HEK293 (cell line): ENCODE measurements around the gene IDE.

Source experiments
- CTCF ChIA-PET: fragments of 350-600 bp; formaldehyde crosslinking; extraction: SDS; loops from one replicate; lab custom pipeline; 2021; ENCODE audit warnings: antibody characterized with exemption; lab: Yijun Ruan, JAX
- POLR2A ChIA-PET: fragments of 300-600 bp; formaldehyde crosslinking; extraction: SDS; loops from one replicate; lab custom pipeline; 2020; ENCODE audit warnings: antibody characterized with exemption, inconsistent platforms; lab: Yijun Ruan, JAX
- H3K27ac ChIP-seq: fragments of 200-500 bp; sonication (Bioruptor generic); 2 replicates; pipeline ENCODE4 v1.5.1; 2014; ENCODE audit warnings: low read depth, low read length, control low read depth, inconsistent platforms; ENCODE audit errors: extremely low read depth
- H3K36me3 ChIP-seq, 2 experiments: fragments of 200-500 bp in 1 of 2; sonication (Bioruptor generic) in 1 of 2; 1 replicate in 1 of 2; 2 replicates in 1 of 2; pipeline ENCODE4 v1.5.1; 2014 to 2017; ENCODE audit warnings: inconsistent platforms in 2 of 2, low read length in 2 of 2; ENCODE audit not compliant: control insufficient read depth in 2 of 2, insufficient read depth in 1 of 2
- H3K4me1 ChIP-seq: fragments of 200-500 bp; sonication (Bioruptor generic); 2 replicates; pipeline ENCODE4 v1.5.1; 2014; ENCODE audit warnings: mild to moderate bottlenecking, low read length, inconsistent platforms; ENCODE audit not compliant: control insufficient read depth, insufficient read depth
- H3K4me3 ChIP-seq: 2 replicates; pipeline ENCODE4 v1.5.1; 2011; ENCODE audit warnings: low read depth, mild to moderate bottlenecking, control low read depth, low read length, moderate library complexity
- H3K9me3 ChIP-seq: fragments of 200-500 bp; sonication (Bioruptor generic); 2 replicates; pipeline ENCODE4 v1.5.1; 2014; ENCODE audit warnings: low read depth, low read length, inconsistent platforms; ENCODE audit not compliant: control insufficient read depth, insufficient read depth
- GFI1B ChIP-seq: fragments of 450-650 bp; formaldehyde crosslinking; IDR thresholded peaks from 2 replicates; pipeline ENCODE4 v1.5.1; 2016; ENCODE audit warnings: missing biosample characterization, missing genetic modification characterization
- HOXA7 ChIP-seq: sonication (generic); formaldehyde crosslinking; IDR thresholded peaks from 2 replicates; pipeline ENCODE4 v1.8.1; 2022; ENCODE audit warnings: missing genetic modification reagents, borderline replicate concordance
- MYNN ChIP-seq: fragments of 450-650 bp; formaldehyde crosslinking; IDR thresholded peaks from 2 replicates; pipeline ENCODE4 v1.5.1; 2016; ENCODE audit warnings: missing biosample characterization, missing genetic modification characterization, borderline replicate concordance
- ZBTB48 ChIP-seq: fragments of 450-650 bp; formaldehyde crosslinking; IDR thresholded peaks from 2 replicates; pipeline ENCODE4 v1.5.1; 2016; ENCODE audit warnings: missing biosample characterization, missing genetic modification characterization
- ZFP41 ChIP-seq: fragments of 450-650 bp; formaldehyde crosslinking; IDR thresholded peaks from 2 replicates; pipeline ENCODE4 v1.5.1; 2016; ENCODE audit warnings: missing biosample characterization, missing genetic modification characterization, borderline replicate concordance
- ZNF114 ChIP-seq: fragments of 450-650 bp; formaldehyde crosslinking; IDR thresholded peaks from 2 replicates; pipeline ENCODE4 v1.5.0; 2017; ENCODE audit warnings: missing biosample characterization, missing genetic modification characterization
- ZNF148 ChIP-seq: fragments of 450-650 bp; formaldehyde crosslinking; IDR thresholded peaks from 2 replicates; pipeline ENCODE4 v1.5.0; 2017; ENCODE audit warnings: missing biosample characterization, missing genetic modification characterization, borderline replicate concordance
- ZNF184 ChIP-seq: fragments of 450-650 bp; IDR thresholded peaks from 2 replicates; pipeline ENCODE4 v1.5.1; 2018; ENCODE audit warnings: missing biosample characterization, mild to moderate bottlenecking, missing genetic modification characterization
- ZNF2 ChIP-seq: fragments of 450-650 bp; formaldehyde crosslinking; IDR thresholded peaks from 2 replicates; pipeline ENCODE4 v1.5.1; 2016; ENCODE audit warnings: missing biosample characterization, missing genetic modification characterization
- ZNF26 ChIP-seq: fragments of 450-650 bp; formaldehyde crosslinking; IDR thresholded peaks from 2 replicates; pipeline ENCODE4 v1.5.1; 2016; ENCODE audit warnings: missing biosample characterization, missing genetic modification characterization
- ZNF391 ChIP-seq: fragments of 450-650 bp; formaldehyde crosslinking; IDR thresholded peaks from 2 replicates; pipeline ENCODE4 v1.5.1; 2016; ENCODE audit warnings: low read depth, missing biosample characterization, missing genetic modification characterization, borderline replicate concordance
- ZNF426 ChIP-seq: fragments of 450-650 bp; formaldehyde crosslinking; IDR thresholded peaks from 2 replicates; pipeline ENCODE4 v1.5.1; 2017; ENCODE audit warnings: missing biosample characterization, missing genetic modification characterization, mild to moderate bottlenecking, inconsistent platforms, moderate library complexity
- ZNF510 ChIP-seq: fragments of 450-650 bp; formaldehyde crosslinking; IDR thresholded peaks from 2 replicates; pipeline ENCODE4 v1.5.1; 2018; ENCODE audit warnings: mild to moderate bottlenecking, missing genetic modification characterization, missing biosample characterization; ENCODE audit not compliant: insufficient replicate concordance
- ZNF521 ChIP-seq: fragments of 450-650 bp; formaldehyde crosslinking; IDR thresholded peaks from 2 replicates; pipeline ENCODE4 v1.5.1; 2017; ENCODE audit warnings: missing biosample characterization, mild to moderate bottlenecking, missing genetic modification characterization
- ZNF561 ChIP-seq: fragments of 450-650 bp; IDR thresholded peaks from 2 replicates; pipeline ENCODE4 v1.5.1; 2018; ENCODE audit warnings: missing biosample characterization, missing genetic modification characterization, borderline replicate concordance
- ZNF600 ChIP-seq: fragments of 450-650 bp; formaldehyde crosslinking; IDR thresholded peaks from 2 replicates; pipeline ENCODE4 v1.5.1; 2016; ENCODE audit warnings: missing biosample characterization, missing genetic modification characterization
- ZNF645 ChIP-seq: fragments of 450-650 bp; formaldehyde crosslinking; IDR thresholded peaks from 2 replicates; pipeline ENCODE4; 2016; ENCODE audit warnings: missing biosample characterization, missing genetic modification characterization
- ZNF692 ChIP-seq: fragments of 450-650 bp; formaldehyde crosslinking; IDR thresholded peaks from 2 replicates; pipeline ENCODE4 v1.5.1; 2016; ENCODE audit warnings: missing biosample characterization, missing genetic modification characterization
- ZNF776 ChIP-seq: fragments of 450-650 bp; formaldehyde crosslinking; IDR thresholded peaks from 2 replicates; pipeline ENCODE4 v1.5.0; 2017; ENCODE audit warnings: missing biosample characterization, missing genetic modification characterization, borderline replicate concordance

The IDE gene

GRCh38 chr10:92506336-92506735 lies 67.6 kb downstream of the IDE start:
- ChIA-PET POLR2A (interaction anchor here (0.6 to 0.9 kb wide), 2 partner anchors 68 to 85 kb away, joined by 3 read pairs; partner anchors contain the start of gene IDE), CTCF (no interaction called here)
- Histone ChIP-seq H3K4me1 (no peaks in the 10 kb centered on the region), H3K4me3 (no peak overlapping the region), H3K9me3 (no peaks in the 10 kb centered on the region), H3K27ac (no peak overlapping the region), H3K36me3 (peaks cover 30 to 56% of the 10 kb centered on the region in 2 experiments)
- TF ChIP-seq GFI1B (tag by site-specific recombination), result no peak
- no peak for TF ChIP-seq ZNF692 (tag by site-specific recombination)
- TF ChIP-seq ZNF26 (tag by site-specific recombination), result no peak
- TF ChIP-seq ZNF148 (tag by site-specific recombination), result no peak
- TF ChIP-seq ZNF645 (tag by site-specific recombination), result no peak
- TF ChIP-seq ZBTB48 (tag by site-specific recombination), result no peak
- no peak for TF ChIP-seq ZNF114
- no peak for TF ChIP-seq ZNF521 (tag by site-specific recombination)
- no peak for TF ChIP-seq ZNF426 (tag by site-specific recombination)
- no peak for TF ChIP-seq ZNF510 (tag by site-specific recombination)
- TF ChIP-seq ZNF600 (tag by site-specific recombination), result no peak
- no peak for TF ChIP-seq ZNF776 (tag by site-specific recombination)
- TF ChIP-seq ZNF2 (tag by site-specific recombination), result no peak
- TF ChIP-seq ZFP41 (tag by site-specific recombination), result no peak
- no peak for TF ChIP-seq HOXA7 (CRISPR knock-in tag)
- TF ChIP-seq ZNF184 (tag by site-specific recombination), result no peak

- CTCF ChIA-PET, result interaction anchor here (0.7 kb wide), 1 partner anchor 1424 kb away, joined by 3 read pairs; no protein-coding TSS in a partner anchor
- TF ChIP-seq MYNN (tag by site-specific recombination) (no peak), ZNF391 (tag by site-specific recombination) (no peak), ZNF561 (tag by site-specific recombination) (no peak), ZFP41 (tag by site-specific recombination) (no peak)
- TF ChIP-seq, all 188 proteins: peak for 0
- POLR2A ChIA-PET, result no interaction called here
- no peak overlapping the region for H3K27ac ChIP-seq
- no peaks in the 10 kb centered on the region for H3K4me1 ChIP-seq
- no peak overlapping the region for H3K4me3 ChIP-seq
- H3K36me3 ChIP-seq, result peaks cover 36 to 52% of the 10 kb centered on the region in 2 experiments
- no peaks in the 10 kb centered on the region for H3K9me3 ChIP-seq
These were observed 68.8 kb downstream of the IDE start for GRCh38 chr10:92505044-92505443.
